Germinal center (tissue), 1 donor: ENCODE results near the gene PSMD4.

ENCODE experiments used
- DNase-seq: peaks from one replicate; pipeline ENCODE4 v3.0.0; 2012; ENCODE audit warnings: mixed read lengths, low spot score

The PSMD4 gene

GRCh38 chr1:151294742-151295462 lies 40.4 kb downstream of the PSMD4 start:
- no peak for DNase-seq

- no peak for DNase-seq
These were observed 55.3 kb downstream of the PSMD4 start for GRCh38 chr1:151309811-151310323.

- DNase-seq, result no peak
These were observed 56.5 kb downstream of the PSMD4 start for GRCh38 chr1:151311011-151311410.

- no peak for DNase-seq
These were observed 57.2 kb downstream of the PSMD4 start for GRCh38 chr1:151311589-151312331.

GRCh38 chr1:151312411-151312810 lies 57.9 kb downstream of the PSMD4 start:
- no peak for DNase-seq

GRCh38 chr1:151312826-151313225 lies 58.3 kb downstream of the PSMD4 start:
- DNase-seq, result no peak

- no peak for DNase-seq
These were observed 59.0 kb downstream of the PSMD4 start for GRCh38 chr1:151313501-151313900.

- DNase-seq, result no peak
These were observed 59.8 kb downstream of the PSMD4 start for GRCh38 chr1:151314137-151314875.

GRCh38 chr1:151315565-151316235 lies 61.2 kb downstream of the PSMD4 start:
- DNase-seq, result no peak
